Fibroblast of upper back skin (primary cell): ENCODE data around the gene SLC16A5.
"Not testable (repeated sequence)": the region's sequence is repeated elsewhere in the genome, so short reads cannot be mapped to it uniquely, and the experiment has no call there.

Experiments used
- DNase-seq: peaks from one replicate; pipeline ENCODE4 v3.0.0-alpha.2; 2013

The SLC16A5 gene

DNA sequence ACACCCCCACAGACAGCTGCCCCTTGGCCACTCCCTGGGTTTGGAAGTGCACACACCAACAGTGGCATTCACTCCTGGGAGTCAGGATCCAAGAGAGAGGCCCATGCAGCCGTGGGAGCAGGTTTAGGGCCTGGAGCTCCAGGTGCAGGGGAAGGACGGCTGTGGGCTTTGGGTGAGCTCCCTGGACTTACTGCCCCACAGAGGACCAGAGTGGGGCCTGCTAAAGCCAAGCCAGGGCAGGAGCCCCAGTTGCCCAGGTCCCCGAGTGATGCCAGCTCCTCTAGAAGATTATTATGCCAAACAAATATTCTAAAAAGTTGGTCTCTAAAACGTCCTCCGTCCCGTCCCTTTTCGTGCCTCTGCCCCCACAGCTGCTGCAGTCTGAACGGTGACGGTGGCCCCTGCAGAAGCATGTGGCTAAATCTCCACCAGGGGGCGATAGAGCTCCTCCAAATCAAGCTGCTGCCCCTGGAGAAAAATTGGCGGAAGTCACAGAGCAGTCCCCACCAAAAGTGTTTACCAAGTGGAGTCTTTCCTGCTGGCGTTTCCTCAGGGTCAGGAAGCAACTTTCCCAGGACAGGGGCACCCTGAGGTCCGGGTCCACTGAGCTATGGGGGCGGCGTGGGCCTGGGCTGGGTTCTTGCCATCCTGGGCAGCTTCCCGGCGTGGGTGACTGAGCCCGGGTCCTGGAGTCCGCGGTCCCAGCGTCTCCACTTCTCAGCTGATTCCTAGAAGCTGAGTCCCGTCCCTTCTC lies 26.2 kb downstream of the SLC16A5 start:
- peak; percentile 85 for DNase-seq

- no peak for DNase-seq
Measured at GRCh38 chr17:75114552-75115314, 27.0 kb downstream of the SLC16A5 start.

DNA sequence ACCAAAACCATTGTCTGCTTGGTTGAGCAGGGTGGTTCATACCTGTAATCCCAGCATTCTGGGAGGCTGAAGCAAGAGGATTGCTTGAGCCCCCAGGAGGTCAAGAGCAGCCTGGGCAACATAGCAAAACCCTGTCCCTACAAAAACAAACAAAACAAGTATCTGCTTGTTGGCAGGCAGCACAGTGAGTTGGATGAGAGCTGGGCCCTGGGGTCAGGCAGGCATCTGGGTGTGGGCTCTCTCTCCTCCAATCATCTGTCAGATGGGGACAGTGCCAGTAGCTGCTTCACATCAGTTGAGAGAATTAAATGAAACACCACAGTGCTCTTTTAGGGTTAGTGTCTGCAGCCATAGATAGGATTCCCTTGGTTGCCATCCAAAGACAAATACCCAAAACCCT lies 27.8 kb downstream of the SLC16A5 start:
- DNase-seq, result no peak

DNA sequence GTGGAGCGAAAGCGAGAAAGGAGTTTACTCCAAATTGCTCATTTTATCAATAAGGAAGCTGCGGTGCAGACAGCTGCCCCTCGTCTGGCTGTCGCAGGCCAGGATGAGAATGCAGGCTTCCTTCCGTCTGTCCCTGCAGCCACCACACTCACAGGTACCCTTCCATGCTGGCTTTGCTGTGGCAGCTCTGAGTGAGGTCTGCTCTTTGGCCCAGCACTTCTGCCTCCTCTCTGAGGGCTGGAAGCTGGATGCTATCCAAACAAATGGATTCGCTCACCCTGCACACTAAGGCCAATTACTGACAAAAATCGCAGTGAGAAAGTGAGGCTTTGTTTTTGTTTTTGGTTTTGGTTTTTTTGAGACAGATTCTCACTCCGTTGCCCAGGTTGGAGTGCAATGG lies 29.0 kb downstream of the SLC16A5 start:
- DNase-seq, result no peak

DNA sequence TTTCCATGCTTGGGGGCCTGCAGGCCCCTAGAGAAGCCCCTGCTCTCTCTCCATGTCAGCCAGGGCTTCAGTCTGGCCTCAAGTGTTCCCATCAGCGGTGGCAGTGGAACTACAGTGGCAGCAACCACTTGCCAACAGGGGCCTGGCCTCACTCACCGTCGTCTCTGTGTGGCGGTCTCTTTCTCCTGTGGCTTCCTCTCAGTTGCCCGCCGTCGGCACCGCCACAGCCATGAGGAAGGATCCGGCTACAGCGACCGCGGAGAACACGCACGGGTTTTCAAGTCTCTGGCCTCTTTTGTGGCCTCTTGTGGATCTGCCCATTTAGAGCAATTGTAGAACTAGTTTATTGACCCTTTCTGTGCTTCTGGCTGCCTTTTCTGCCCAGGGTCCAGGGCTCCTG lies 30.6 kb downstream of the SLC16A5 start:
- no peak for DNase-seq

DNA sequence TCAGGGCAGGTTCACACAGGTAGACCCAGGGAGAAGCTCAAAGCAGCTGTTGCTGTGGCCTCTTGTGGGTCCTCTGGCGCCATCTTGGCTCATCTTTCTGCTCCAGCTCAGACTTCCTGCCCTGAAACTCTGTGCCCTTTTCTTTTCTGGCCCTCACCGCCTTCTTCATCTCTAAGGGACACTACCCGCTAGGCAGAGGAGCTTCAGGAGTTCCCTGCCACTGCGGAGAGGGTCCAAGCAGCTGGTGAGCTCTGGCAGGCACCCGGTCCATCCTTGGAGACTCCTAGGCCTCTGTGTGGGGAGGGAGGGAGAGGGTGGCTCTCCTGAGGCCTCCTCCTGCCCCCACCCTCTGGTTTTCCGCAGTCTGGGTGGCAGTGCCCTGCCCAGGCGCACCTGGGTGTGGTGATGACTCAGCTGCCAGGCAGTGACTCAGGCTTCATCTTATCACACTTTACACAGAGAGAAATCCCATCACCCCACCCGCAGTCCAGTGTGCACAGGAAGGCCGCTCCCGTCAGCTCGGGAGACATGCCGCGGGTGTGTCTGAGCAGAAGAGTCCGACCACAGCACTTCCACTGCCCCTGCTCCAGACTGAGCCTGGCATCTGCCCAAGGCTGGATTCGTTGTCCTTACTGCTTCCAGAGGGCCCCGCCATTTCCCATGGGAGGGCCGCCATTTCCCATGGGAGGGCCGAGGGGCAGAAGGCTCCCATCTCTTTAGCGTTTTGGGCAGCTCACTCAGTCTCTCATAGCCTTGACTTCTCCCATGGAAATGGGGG lies 36.5 kb downstream of the SLC16A5 start:
- DNase-seq, result peak; percentile 11

- no peak for DNase-seq
Measured at GRCh38 chr17:75124819-75125162, 37.0 kb downstream of the SLC16A5 start.

DNA sequence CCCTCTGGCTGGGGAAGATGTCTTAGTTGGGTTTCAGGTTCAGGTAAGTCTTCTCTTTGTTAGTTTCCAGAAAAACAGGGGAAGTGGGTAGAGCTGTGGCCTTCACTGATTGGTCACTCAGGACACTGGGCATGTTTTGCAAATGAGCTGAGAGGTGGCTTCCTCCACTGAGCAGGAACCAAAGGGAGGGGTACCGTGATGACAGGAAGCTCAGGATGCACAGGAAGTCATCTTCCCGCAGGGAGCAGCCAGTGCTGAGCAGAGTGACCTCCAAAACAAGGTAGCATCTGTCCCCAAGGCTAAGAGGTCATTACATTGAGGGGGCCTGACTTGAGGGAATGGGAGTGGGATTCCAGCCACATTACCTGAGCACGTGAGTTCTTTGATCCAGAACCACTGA lies 38.2 kb downstream of the SLC16A5 start:
- no peak for DNase-seq

DNA sequence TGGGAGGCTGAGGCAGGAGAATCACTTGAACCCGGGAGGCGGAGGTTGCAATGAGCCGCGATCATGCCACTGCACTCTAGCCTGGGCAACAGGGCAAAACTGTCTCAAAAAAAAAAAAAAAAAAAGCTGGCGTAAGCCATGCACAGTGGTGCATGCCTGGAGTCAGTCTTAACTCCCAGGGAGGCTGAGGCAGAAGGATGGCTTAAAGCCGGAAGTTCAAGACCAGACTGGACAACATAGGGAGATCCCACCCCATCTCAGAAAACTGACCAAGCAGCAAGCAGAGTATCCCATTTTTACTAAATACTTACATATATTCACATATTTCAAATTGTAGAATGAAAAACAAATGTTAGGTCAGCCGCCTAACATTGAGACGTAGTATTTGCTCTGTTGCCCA lies 39.2 kb downstream of the SLC16A5 start:
- no peak for DNase-seq

- DNase-seq, result not testable (repeated sequence)
Measured at GRCh38 chr17:75127936-75128335, 40.2 kb downstream of the SLC16A5 start.

- DNase-seq, result no peak
Measured at GRCh38 chr17:75128694-75129505, 41.1 kb downstream of the SLC16A5 start.

GRCh38 chr17:75129576-75129975 lies 41.8 kb downstream of the SLC16A5 start:
- DNase-seq, result no peak

DNA sequence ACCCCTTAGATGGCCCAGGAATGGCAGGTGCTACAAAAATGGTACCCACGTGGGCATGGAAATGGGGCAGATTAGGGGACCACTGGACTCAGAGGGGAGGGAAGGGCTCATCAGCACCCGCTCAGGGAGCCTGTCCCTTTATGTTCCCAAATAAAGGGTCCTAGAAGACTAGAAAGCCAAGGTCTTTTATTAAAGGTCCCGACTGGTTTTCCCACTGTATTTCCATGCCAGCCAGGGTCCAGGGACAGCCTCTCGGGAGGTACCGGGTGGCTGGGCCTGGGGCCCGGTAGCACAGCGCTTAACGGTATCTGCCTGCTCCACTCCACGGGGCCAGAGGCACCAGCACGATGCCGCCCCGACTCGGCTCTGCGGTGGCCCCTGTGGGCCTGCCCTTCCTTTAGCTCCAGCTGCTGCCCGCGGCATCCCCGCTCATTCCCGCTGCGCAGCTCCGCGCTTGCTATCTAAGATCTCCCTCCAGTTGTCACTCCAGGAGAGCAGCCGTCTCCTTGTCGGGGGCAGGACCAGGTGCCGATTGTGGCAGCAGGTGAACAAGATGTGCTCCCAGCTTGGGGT lies 42.4 kb downstream of the SLC16A5 start:
- no peak for DNase-seq

GRCh38 chr17:75130632-75131277 lies 43.0 kb downstream of the SLC16A5 start:
- DNase-seq, result peak; percentile 64

DNA sequence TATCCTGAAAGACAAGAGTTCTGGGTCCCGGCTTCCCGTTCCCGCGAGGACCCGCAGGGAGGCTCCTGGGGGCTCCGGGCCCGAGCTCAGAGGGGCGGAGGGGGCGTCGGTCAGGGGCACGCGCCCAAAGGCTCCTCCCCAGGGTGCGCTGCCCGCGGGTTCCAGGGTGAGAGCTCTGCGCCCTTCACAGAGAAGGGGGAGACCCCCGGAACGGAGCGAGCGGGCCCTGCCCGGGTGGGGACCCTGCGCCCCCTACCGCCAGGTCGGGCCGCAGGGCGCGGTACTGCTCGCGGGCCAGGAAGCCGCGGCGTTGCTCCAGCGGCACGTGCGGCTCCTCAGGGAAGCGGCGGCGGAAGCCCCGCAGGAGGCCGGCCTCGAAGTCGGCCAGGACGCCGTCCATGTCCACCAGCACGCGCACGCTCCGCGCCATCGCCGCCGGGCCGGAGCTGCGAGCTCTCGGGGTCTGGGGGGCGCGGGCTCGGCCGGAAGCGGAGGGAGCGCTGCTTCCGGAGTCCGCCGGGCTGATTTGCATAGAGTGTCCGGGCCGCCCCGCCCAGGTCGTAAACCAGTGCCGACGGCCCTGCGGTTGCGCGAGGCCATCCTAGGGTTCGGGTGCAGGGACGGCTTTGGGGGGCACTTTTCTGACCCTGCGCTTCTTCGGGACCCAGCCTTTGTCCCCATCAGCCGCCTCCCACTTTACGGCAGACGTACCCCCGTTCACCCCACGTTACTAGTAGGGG lies 43.7 kb downstream of the SLC16A5 start, which contains the start of gene NT5C:
Gene NT5C (minus strand): TSS at position 465 of the 740 bp plus-strand sequence. CDS start 35 bp downstream, at position 430.
- DNase-seq, result peak; percentile 79

DNA sequence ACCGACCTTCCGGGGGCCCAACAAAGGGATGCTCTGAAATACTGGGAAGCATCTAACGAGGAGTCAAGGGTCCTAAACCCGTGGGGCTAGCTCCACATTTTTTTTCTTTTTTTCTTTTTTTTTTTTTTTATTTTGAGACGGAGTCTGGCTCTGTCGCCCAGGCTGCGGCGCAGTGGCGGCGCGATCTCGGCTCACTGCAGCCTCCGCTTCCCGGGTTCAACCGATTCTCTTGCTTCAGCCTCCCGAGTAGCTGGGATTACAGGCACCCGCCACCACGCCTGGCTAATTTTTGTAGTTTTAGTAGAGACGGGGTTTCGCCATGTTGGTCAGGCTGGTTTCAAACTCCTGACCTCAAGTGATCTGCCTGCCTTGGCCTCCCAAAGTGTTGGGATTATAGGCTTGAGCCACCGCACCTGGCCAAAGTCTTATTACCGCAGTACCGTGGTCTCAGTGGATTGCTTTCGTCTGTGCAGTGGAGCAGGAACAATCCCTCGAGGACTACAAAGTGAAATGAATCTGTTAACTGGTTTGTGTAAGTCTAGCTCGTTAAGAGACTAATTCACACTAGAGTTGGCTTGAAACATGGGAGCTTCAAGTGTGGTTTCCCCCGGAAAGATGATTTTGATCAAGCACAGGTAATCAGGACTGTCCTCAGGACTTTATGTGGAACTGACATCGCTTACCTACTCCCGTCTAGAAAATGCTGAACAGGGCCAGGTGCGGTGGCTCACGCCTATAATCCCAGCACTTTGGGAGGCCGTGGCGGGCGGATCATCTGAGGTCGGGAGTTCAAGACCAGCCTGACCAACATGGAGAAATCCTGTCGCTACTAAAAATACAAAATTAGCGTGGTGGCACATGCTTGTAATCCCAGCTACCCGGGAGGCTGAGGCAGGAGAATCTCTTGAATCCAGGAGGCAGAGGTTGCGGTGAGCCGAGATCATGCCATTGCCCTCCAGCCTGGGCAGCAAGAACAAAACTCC lies 44.6 kb downstream of the SLC16A5 start:
- not testable (repeated sequence) for DNase-seq

DNA sequence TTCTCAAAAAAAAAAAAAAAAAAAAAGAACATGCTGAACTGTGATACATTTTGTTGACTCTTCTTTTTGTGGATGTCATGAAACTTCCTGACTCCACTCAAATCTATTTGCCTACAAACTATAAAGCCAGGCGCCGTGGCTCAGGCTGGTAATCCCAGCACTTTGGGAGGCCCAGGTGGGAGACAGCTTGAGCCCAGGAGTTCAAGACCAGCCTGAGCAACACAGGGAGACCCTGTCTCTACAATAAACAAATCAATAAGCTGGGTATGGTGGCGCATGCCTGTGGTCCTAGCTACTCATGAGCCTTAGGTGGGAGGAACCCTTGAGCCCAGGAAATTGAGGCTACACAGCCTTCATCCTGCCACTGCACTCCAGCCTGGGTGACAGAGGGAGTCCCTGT lies 45.2 kb downstream of the SLC16A5 start:
- no peak for DNase-seq

GRCh38 chr17:75133607-75134347 lies 46.0 kb downstream of the SLC16A5 start:
- not testable (repeated sequence) for DNase-seq

DNA sequence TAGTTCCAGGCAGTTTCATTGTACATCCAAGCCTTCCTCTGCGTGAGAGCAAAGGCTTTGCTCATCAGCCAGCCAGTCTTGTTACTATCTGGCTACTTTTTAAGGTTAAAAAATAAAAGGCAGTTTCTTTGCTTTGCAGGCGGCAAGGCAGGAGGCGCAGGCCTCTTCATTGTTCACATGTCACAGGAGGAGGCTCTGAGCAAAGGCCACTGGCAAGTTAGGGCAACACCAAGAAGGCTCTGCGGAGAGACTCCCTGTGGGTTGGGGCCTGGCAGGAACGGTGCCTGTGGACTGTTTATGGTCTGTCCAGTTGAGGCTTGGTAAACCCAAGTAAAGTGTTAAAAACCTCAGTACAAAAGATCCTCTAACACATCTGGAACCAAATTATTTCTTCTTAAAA lies 47.7 kb downstream of the SLC16A5 start:
- no peak for DNase-seq
